HG03520 (cell line): Measurements from ENCODE around the gene IRGQ.
"Not testable (repeated sequence)": the region's sequence is repeated elsewhere in the genome, so short reads cannot be mapped to it uniquely, and the experiment has no call there.

Source experiments
- ATAC-seq: cut with Tn5 transposase; IDR thresholded peaks from one replicate; pipeline ENCODE4 v1.9.1; 2021; ENCODE audit warnings: mild to moderate bottlenecking, moderate library complexity; ENCODE audit not compliant: unreplicated experiment

Gene IRGQ

GRCh38 chr19:43598445-43599240, 2.7 kb upstream of the IRGQ start:
- ATAC-seq = no peak

GRCh38 chr19:43597876-43598275, 1.9 kb upstream of the IRGQ start:
- ATAC-seq = no peak

GRCh38 chr19:43596842-43597461, 1.0 kb upstream of the IRGQ start:
- no peak for ATAC-seq

GRCh38 chr19:43595605-43595998, 332 bp downstream of the IRGQ start:
- ATAC-seq = peak; percentile 8

GRCh38 chr19:43594710-43595604, 977 bp downstream of the IRGQ start:
- no peak for ATAC-seq

GRCh38 chr19:43594081-43594697, 1.7 kb downstream of the IRGQ start:
- no peak for ATAC-seq

- no peak for ATAC-seq
Observed at GRCh38 chr19:43592800-43593350, 3.1 kb downstream of the IRGQ start.

- no peak for ATAC-seq
Observed at GRCh38 chr19:43591904-43592772, 3.8 kb downstream of the IRGQ start.

GRCh38 chr19:43589678-43590077, 6.3 kb downstream of the IRGQ start:
- ATAC-seq = no peak

- no peak for ATAC-seq
Observed at GRCh38 chr19:43589277-43589676, 6.7 kb downstream of the IRGQ start.

GRCh38 chr19:43587029-43587428, 8.9 kb downstream of the IRGQ start:
- not testable (repeated sequence) for ATAC-seq

- ATAC-seq = no peak
Observed at GRCh38 chr19:43586346-43586745, 9.6 kb downstream of the IRGQ start.

GRCh38 chr19:43584484-43584883, 11.4 kb downstream of the IRGQ start:
- no peak for ATAC-seq

GRCh38 chr19:43582495-43582894, 13.4 kb downstream of the IRGQ start:
- no peak for ATAC-seq

GRCh38 chr19:43581467-43581866, 14.5 kb downstream of the IRGQ start:
- no peak for ATAC-seq

- ATAC-seq = no peak
Observed at GRCh38 chr19:43578787-43579186, 17.1 kb downstream of the IRGQ start.

- ATAC-seq = no peak
Observed at GRCh38 chr19:43575955-43576878, 19.7 kb downstream of the IRGQ start.

GRCh38 chr19:43575156-43575950, 20.6 kb downstream of the IRGQ start, which contains the start of the genes PINLYP and XRCC1:
TSS of gene PINLYP (plus strand) at chr19:43575801. CDS start at chr19:43577192, 1,391 bp downstream.
TSS of gene XRCC1 (minus strand) at chr19:43575527. CDS start at chr19:43575458, 69 bp downstream.
- ATAC-seq = peak; percentile 94
